ENCODE measurements around the gene ATP2B2. TPM values are rescaled to one million over a fixed set of nuclear protein-coding genes. Genes with fewer than 3 reads are reported as not detected.

ATP2B2 gene
- total and polyA plus RNA-seq, 10 of the 15 experiments (the other 5 are each of a cell fraction or from before 2014, with no cell fraction given): 0.04 TPM; not detected in 9

GRCh38 chr3:10377148-10377725 is 128.1 kb downstream of the ATP2B2 start:
- BruUV-seq (replicated peaks): no TSS peak
- no peak for FAIRE-seq
- ChIA-PET CTCF (no interaction called here), POLR2A (no interaction called here), SMC1A (ENCODE audit: uncharacterized antibody, unreplicated experiment) (no interaction called here), RAD21 (ENCODE audit: unreplicated experiment) (no interaction called here)
- Histone ChIP-seq H3K4me2 (ENCODE audit: control insufficient read depth, insufficient read depth) (no peak overlapping the region), H3K27ac (ENCODE audit: control insufficient read depth, insufficient read depth) (no peak overlapping the region), H2AFZ (ENCODE audit: control insufficient read depth, low read depth, low read length) (no peak overlapping the region), H3K4me1 (ENCODE audit: control insufficient read depth, insufficient read depth, low read length) (no peaks in the 10 kb centered on the region), H4K20me1 (ENCODE audit: control insufficient read depth, insufficient read depth) (no peaks in the 10 kb centered on the region; the same call in 1 of the 2 replicates), H3K36me3 (ENCODE audit: control insufficient read depth in 2 of 2, insufficient read depth in 2 of 2, low read length in 1 of 2) (no peaks in the 10 kb centered on the region), H3K27me3 (replicated peaks in 1 of 2; ENCODE audit: control insufficient read depth in 2 of 2, insufficient read depth in 2 of 2, low read length in 1 of 2) (no peaks in the 10 kb centered on the region; a peak in 1 of 4 replicates), H3K9me3 (replicated peaks; ENCODE audit: control insufficient read depth, insufficient read depth, low read length) (no peaks in the 10 kb centered on the region), H3K79me2 (ENCODE audit: control insufficient read depth, insufficient read depth, low read length) (no peaks in the 10 kb centered on the region), H3K9ac (ENCODE audit: control insufficient read depth, insufficient read depth, low read length) (no peak overlapping the region), H3K4me3 (no peak overlapping the region)
- in situ Hi-C loops (cut with MboI): no loop called here
- WGBS (ENCODE audit: insufficient coverage, insufficient replicate concordance, low lambda C conversion rate, missing lambda C conversion rate): 38% methylated on average over 16 of the region's 16 CpGs
- ATAC-seq: no peak
- DNase-seq (ENCODE audit: low read depth, low spot score): no peak
- intact Hi-C loops (cut with micrococcal nuclease; ENCODE audit: unreplicated experiment): no loop called here
- TF ChIP-seq E2F8 (IDR thresholded peaks at IDR 0.05; ENCODE audit: low read depth, partially characterized antibody) (no peak), ASH2L (IDR thresholded peaks at IDR 0.05; ENCODE audit: borderline replicate concordance, low read depth) (no peak), CEBPZ (IDR thresholded peaks at IDR 0.05; ENCODE audit: low read depth, low read length) (no peak), SMARCA5 (IDR thresholded peaks at IDR 0.05) (no peak), ZZZ3 (IDR thresholded peaks at IDR 0.05; ENCODE audit: control insufficient read depth, insufficient read length, low read depth) (no peak), USF1 (IDR thresholded peaks at IDR 0.05; ENCODE audit: borderline replicate concordance, extremely low read length, insufficient read depth, low read depth, low read length) (no peak), BRCA1 (IDR thresholded peaks at IDR 0.05; ENCODE audit: low read depth, low read length) (no peak), E4F1 (IDR thresholded peaks at IDR 0.05; ENCODE audit: borderline replicate concordance, partially characterized antibody) (no peak), ELK1 (IDR thresholded peaks at IDR 0.05; ENCODE audit: low read depth, low read length) (no peak), ATF2 (IDR thresholded peaks at IDR 0.05; ENCODE audit: low read length) (no peak), RFX5 (IDR thresholded peaks at IDR 0.05; ENCODE audit: low read depth, low read length) (no peak)
